Left renal pelvis (tissue), 4 donors: ENCODE results near the gene TMEM170B. TPM values are rescaled to one million over a fixed set of nuclear protein-coding genes. Genes with fewer than 3 reads are reported as not detected.
A peak's percentile ranks its signal among the peaks of the same experiment; 100 is the strongest.

Source experiments
- DNase-seq, 4 donors: peaks; one replicate each; pipeline ENCODE4 v3.0.0-alpha.2; 2013; ENCODE audit warnings: low read depth in 4 of 4, low spot score in 3 of 4
- polyA plus RNA-seq, 4 donors: library from polyadenylated mRNA; unstranded; fragments of 120-200 nt; gene quantifications; one replicate each; pipeline ENCODE4 v1.2.1, GENCODE V29; 2013; ENCODE audit not compliant: insufficient read length in 4 of 4

TMEM170B gene, protein sequence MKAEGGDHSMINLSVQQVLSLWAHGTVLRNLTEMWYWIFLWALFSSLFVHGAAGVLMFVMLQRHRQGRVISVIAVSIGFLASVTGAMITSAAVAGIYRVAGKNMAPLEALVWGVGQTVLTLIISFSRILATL
- 10 to 100 TPM in 2 of 4 donors, 1 to 10 TPM in 2; 7.3 to 10.7 (median 9.7) TPM for polyA plus RNA-seq

DNA sequence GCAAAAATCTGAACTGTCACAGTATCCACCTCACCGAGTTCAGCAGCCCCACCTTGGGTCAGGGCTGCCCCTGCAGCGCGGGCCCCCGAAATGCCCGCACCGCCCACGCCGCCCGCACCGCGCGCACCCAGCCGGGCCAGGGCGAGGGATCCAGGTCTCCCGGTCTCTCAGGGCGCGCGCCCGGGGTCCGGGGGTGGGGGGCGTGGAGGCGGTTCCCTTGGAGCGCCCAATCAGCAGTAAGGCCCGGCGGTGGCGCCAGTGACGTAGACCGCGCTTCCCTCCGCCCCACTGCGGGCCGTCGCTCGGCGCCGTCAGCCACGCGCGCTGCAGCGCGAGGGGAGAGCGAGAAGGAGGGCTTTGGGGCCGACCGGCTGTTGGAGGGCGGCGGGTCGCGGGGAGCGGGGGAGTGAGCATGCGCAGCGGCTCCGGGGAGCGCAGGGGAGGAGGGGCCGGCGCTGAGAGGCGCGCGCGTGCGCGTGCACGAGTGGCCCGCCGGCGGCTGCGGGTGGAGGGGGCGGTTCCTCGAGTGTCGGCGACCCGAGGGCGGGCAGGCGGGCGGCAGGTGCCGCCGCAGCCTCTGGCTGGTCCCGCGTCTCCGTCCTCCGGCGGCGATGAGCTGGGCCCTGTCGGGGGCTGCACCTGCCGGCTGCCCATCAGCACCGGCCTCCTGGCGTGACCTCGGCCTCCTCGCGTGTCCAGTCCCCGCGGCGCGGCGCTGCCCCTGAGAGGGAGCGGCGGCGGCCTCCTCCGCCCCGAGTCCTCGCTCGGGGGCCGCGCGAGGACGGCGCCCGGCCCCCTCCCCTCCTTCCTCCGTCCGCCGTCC, at the start of gene TMEM170B:
TSS of gene TMEM170B (plus strand) at position 521 of the 823 bp plus-strand sequence. CDS start 529 bp downstream, outside the sequence.
- peak; percentile 74 to 88 (median 81) for DNase-seq

DNA sequence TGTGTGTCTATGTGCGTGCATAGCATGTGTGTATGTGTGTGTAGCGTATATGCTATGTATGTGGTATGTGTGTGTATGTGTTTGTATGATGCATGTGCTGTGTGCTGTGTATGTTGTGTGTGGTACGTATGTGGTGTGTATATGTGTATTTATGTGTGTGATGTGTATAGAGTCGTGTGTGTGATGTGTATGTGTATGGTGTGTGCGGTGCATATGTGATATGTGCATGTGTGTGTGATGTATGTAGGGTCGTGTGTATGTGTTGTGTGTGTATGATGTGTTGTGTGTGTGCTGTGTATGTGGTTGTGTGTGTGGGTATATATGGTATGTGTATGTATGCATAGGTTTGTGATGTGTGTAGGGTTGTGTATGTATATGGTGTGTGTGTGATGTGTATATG, 46.6 kb upstream of the TMEM170B start:
- no peak for DNase-seq

DNA sequence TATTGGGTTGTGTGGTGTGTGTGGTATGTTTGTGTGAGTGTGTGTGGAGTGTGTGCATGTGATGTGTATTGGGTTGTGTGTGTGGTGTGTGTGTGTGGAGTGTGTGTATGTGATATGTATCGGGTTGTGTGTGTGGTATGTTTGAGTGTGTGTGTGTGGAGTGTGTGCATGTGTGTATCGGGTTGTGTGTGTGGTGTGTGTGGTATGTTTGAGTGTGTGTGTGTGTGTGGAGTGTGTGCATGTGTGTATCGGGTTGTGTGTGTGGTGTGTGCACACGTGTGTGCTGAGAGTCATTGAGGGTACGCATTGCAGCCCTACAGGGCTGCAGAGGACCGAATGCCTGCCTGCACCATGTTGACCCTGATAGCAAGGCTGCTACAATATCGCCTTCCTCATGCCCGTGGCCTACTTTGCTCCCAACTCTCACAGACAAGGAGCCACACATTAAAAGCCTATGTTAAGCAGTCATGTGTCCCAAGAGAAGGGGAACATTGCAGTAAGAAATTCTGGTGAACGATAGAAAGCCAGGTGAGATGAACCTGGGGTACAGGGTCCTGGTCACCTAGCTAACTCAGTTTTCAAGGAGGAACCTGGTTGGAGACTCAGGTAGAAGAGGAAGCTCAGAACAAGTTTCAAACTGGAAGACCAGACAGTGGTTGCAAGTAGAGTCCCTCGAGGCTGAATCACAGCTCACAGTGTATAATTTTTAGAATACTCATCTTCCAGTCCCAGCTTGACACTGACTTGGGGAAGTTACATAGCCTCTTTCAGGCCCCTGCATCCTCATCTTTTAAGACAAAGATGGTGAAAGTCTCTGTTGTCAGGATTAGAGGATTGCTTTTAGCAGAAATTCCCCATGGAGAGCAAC, 45.7 kb upstream of the TMEM170B start:
- DNase-seq = no peak

DNA sequence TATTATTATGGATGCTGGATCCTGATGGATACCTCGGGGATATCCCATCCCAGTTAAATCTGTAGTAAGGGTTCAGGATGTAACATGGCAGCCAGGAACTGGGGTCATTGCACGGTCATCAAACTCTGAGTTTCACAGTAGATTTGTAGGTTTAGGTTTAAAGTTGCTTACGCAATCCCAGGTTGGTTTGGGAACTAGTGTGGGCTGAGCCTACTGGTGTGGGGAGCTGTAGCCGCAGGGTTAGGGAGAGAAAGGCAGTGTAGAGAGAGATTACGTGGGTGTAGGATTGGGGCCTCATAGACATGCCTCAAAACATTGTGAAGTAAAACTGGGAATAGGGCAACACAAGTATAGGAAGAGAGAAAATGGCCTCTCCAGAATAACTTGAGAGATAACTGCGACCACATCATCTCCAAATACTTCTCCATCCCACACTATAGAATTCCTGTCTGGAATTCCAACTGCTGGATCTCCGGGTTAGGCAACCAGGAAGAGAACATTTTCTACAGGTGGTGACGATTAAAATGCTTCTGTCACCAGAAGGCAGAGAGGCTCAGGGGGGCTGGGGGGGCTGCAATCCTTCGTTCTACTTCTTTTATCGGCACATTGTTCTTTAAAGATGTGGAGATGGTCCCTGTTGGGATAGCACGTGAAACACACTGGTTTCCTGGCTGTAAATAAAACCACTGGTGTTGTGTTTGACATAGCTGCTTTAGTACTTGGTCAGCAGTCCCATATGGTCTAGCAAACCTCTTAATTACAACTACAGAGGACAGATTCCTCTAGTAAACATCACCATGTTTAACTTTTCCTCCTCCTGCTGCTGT, 44.9 kb upstream of the TMEM170B start:
- DNase-seq = no peak

DNA sequence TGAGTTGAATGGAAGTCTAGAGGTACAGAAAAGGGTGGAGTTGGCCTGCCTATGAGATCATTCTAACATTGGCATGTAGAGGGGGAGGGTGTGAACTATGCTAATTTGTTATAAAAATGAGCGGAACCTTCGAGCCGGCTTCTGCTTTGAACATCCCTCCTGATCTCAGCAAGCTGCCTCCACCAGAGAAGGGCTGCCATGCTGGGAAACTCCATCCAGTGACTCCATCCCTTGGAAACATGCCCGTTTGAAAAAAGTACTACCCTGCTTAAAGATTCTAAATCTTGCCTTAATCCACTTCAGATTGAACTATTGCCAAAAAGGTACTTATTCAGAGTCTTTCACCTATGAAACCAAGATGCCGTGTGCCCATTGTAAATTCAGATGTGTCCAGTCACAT, 43.6 kb upstream of the TMEM170B start:
- DNase-seq = no peak

DNA sequence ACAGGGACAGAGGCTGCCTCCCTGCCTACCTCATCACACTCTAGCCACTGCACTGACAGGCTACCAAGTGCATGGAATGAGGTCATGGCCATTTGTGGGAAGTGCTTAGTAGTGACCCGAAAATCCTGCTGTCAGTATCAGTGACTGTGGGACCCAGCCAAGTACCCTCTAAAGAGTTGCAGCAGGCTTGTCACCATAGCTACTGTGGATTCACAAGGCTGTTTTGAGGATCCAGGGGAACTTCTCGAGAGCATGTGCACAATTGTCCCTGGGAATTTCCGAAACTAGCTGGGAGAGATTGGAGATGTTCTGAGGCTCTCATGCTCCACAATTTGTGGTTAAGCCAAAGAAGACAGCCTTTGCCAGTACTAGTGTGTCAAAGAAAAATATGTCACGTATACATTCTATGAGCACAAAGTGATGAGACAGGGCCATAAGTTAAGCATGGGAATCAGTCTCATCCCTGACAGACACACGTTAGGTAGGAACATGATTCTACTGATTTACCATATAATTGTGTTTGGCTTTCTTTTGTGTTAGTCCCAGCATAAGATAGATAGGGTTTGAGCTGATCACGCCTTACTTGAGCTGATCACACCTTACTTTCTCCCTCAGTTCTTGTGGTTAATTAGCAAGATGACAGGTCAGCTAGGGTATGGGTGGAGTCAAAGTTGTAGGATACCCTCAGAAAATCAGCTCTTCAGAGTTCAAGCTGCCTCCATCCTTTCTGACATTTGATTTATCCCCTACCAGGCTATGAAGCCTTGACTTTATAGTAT, 42.6 kb upstream of the TMEM170B start:
- DNase-seq = no peak

DNA sequence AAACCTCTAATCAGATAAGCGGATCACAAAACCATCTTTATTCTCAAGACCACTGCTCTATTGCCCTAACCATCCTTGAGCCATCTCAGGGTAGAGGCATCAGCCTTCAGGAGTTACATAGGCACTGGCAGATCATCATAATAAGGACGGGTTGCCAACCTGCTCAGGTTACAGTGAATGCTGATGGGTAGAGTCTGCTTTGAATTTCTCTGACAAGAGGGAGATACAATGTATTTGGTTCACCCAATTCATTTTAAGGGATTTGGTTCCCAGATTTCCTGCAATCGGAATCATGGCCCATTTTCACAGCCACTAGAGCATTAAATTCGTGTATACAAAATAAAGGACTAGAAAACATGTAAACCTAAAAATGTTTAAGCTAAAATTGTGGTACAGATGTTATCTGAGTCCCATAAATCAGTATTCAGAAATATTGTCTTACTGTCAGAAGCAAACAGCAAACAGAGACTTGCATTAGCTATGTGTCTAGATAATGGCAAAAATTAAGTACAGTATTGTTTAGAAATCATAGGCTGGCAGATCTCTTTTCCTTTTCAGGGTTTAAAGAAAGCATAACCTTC, 41.9 kb upstream of the TMEM170B start:
- no peak for DNase-seq

DNA sequence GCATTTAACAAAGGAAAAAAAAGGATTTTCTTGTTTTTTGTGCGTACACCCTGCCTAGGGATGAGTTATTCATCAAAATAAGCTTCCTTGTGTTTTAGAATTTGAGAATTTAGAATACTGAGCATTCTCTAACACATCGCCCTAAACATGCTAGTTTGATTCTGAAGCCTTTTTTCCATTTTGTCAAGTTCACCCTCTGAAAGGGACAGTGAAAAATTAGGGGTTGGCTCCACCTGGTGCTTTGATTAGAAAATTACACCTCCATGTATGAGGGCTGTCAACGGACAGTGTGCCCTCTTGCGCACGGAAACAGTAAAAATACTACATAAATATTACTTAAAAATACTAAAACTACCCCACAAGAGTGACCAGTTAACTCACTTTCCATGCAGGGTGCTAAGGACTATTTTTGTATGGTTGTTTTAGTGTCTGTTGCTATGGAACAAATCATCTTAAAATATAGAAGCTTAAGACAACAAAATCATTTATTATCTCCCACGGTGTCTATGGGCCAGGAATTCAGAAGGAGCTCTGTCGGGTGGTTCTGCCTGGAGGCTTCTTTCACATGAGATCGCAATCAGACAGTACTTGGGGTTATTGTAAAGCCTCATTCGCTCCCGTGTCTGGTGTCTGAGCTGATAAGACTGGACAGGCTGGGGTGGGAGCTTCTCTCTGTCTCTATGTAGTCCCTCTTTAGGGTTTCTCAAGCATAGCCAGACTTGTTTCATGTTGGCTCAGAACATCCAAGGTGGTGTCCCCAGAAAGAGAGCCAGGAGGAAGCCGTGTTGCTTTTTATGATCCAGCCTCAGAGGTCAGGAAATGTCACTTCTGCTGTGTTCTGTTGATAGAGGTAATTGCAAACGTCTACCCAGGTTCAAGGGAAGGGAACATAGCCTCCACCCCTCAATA, 41.1 kb upstream of the TMEM170B start:
- DNase-seq = peak; percentile 66 to 73 (median 68)

DNA sequence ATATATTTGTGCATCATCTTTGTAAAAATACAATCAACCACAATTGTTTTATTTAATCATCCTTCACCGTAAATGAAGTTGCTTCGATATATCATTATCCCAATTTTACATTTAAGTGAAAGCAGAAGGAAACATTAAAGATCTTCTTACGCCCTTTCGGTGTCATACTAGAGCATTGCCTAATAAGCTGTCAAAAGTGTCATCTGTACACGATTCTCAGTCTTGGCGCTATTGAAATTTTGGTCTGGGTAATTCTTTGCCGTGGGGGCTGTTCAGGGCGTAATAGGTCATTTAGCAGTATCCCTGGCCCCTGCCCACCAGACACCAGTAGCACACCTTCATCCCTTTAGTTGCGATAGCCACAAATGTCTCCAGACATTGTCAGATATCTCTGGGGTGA, 40.4 kb upstream of the TMEM170B start:
- DNase-seq = no peak

DNA sequence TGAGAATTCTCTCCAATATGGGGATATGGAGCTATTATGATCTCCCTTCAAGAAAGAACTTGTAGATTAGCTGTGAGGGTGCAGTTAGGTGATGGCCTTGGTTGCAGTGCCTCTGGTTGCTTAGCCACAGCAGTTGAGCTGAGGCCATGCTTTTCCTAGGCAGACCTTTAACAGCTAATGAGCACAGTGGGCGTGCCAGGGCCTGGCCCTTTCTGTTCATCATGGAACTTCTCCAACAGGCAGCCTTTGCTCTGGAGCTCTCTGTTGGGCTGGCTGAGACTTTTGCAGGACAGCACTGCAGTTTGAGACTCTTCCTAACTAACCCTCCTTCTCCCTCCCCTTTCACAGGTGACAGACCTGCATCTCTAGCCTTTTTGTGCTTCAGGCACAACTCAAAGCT, 39.7 kb upstream of the TMEM170B start:
- no peak for DNase-seq

DNA sequence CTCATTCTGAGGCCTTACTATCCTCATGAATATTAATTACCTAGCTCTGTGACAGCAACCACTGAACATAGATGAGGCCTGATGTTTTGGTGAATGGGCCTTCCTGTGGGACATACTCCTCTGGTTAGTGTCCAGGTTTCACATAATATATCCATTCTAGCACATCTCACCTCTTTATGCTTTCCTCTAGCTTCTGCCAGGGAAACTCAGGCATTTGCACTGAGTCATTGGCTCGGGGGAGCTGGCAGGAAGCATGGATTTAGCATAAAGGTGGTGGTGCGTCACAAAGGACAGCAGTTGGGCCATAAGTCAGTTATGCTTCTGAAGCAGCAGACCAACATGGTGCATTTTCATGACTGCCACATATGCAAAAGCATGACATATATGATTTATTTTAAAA, 37.5 kb upstream of the TMEM170B start:
- DNase-seq = no peak

DNA sequence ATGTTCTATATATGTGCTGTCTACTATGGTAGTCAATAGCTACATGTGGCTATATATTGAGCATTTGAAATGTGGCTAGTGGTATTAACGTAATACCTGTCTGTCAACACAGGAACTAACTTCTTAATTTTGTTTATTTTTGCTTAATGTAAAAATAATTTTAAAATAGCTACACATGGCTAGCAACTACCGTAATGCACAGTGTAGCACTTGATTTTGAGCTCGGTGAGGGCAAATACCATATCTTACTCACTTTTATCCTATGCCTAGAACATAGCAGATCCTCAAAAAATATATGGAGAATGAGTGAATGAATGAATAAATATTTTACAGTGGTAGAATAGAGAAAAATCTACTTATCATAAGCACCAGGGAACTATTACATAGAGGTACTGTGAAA, 28.1 kb upstream of the TMEM170B start:
- no peak for DNase-seq

DNA sequence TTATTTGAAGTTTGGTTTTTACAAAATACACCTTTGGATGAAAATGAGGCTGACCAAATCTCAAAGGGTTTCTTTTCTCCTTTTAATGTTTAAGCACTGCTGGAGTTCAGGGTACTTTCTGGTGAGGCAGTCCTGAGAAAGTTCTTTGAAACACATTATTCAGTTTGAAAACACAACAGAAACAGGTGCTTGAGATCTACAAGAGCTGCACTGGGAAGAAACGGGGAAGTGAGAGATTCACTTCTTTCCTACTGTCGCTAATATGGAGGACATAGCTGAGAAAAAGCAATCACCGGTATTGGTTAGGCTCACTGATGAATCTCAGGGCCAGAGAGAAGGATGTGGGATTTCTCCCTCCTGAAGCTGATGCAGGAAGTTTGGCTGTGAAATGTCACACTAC, 22.9 kb upstream of the TMEM170B start:
- DNase-seq = no peak

DNA sequence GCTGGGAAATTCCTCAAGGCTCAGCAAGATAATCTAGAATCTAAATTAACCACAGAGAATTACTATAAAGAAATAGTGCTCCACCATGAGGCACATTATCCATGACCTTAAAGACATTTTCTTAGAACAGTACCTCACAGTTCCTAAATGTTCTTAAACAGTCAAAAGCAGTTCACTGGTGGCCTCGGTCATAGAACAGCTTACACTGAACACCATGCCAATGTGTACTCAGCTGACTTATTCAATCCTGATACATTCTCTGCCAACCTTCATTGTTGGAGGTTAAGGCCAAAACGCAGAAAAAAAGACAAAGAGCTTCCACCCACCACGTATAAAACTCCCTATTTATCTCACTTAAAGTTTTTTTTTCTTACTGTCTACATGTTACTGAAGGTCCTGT, 21.8 kb upstream of the TMEM170B start:
- DNase-seq = no peak

DNA sequence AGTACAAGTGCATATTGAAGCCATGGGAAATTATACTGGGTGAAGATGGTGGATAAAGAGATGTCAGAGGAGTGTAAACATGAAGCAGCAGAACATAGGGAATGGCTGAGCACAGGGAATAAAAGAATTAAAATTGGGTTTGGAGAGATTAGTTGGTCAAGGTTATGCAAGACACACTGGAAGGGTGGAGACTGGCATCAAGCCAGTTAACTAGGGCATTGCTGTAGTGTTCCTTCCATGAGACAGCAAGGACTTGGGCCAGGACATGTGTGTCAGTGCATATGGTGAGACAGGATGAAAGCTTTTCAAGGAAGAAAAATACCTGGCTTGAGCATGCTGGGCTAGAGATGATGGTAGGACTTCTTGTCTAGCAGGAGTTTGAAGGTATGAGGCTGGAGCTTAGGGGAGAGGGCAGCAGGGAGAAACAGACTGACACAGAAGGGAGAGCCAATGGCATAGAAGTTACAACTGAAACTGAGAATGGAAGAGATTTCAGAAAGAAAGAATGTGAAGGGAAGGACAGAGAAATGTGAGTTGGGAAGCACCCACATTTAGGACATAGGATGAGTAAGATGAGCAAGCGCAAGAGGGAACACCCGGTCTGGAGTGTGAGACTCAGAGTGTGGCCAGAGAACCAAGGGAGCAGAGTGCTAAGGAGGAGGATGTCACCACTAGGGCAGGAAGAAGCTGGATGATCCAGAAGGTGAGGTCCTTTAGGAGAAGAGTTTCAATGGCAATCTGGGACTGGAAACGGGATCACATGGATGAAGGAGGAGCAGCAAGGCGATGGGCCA, 14.5 kb upstream of the TMEM170B start:
- no peak for DNase-seq

DNA sequence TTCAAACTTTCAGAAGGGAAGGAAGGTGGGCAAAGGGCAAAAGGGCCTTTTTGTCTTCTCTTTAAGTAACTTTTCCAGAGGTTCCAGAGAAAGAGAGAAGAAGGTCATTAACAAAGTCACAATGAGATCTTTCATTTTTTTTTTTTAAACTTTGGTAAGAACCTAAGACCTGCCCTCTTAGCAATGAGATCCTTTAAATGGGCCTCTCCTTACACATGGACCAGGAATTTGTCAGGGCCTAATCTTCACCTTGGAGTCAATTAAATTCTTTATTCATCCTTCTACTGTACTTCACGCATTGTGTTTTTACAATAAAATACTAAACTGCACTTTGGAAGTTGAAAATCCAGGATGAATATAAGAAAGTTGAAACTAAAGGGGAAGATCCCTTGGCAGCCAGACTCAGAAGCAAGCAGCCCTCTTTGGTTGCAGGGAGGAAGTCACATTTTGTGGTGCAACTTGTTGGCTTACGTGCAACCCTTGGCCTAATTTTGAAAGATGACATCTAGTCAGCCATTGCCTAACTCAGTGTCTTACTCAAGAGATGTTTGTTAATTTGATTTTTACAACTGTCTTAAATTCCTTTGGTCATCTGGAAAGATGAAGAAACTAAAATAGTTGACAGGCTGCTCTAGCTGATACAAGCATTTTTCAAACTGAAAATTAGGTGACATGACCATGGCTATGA, 11.9 kb upstream of the TMEM170B start:
- no peak for DNase-seq

DNA sequence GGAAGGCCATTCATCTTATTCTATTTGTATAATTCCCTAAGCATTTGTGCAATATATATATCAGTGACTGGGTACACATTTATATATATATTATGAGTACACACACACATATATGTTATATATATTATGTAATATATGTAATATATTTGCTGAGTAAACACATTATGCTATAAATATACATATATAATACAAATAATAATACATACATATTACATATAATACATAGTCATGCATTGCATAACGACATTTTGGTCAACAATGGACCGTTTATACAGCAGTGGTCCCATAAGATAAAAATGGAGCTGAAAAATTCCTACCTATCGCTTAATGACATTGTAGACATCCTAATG, 11.4 kb upstream of the TMEM170B start:
- DNase-seq = no peak
